ENCODE results near the gene ETV3L.

DNA sequence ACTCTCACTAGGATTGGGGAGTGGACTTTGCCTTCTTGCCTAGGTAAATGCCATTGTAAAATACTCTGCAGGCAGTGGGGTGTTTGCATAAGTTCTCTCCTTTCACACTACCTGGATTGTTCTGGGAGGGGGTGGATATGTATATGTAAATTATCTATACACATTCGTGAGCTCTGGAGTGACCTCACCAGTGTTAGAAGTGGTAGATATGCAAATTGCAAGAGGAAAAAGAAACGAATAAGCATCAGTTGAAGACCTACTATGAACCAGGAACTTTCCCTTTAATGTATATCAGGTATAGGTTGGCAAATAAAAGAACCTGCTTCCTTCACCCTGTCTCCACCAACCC lies 52.6 kb downstream of the ETV3L start:
- TF ChIP-seq, protein P1, sequence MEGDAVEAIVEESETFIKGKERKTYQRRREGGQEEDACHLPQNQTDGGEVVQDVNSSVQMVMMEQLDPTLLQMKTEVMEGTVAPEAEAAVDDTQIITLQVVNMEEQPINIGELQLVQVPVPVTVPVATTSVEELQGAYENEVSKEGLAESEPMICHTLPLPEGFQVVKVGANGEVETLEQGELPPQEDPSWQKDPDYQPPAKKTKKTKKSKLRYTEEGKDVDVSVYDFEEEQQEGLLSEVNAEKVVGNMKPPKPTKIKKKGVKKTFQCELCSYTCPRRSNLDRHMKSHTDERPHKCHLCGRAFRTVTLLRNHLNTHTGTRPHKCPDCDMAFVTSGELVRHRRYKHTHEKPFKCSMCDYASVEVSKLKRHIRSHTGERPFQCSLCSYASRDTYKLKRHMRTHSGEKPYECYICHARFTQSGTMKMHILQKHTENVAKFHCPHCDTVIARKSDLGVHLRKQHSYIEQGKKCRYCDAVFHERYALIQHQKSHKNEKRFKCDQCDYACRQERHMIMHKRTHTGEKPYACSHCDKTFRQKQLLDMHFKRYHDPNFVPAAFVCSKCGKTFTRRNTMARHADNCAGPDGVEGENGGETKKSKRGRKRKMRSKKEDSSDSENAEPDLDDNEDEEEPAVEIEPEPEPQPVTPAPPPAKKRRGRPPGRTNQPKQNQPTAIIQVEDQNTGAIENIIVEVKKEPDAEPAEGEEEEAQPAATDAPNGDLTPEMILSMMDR (IDR thresholded peaks at IDR 0.05; ENCODE audit: insufficient read depth, low read depth, low read length) = no peak
- TF ChIP-seq EZH2 (IDR thresholded peaks at IDR 0.05; ENCODE audit: insufficient read depth, low read length) = no peak
